Activated naive CD4-positive, alpha-beta T cell treated with anti-CD3 and anti-CD28 coated beads, Interleukin-2, amount 10 ng/mL, durations not matched to agents 7 days and 5 days (primary cell): Measurements from ENCODE around the gene LHFPL6.
A peak's percentile ranks its signal among the peaks of the same experiment; 100 is the strongest.

Source experiments
- CTCF ChIA-PET: fragments of 350-600 bp; sonication (Branson Sonifier 250); formaldehyde crosslinking; loops from one replicate; lab custom pipeline; 2021; ENCODE audit warnings: antibody characterized with exemption; lab: Charles Lee
- DNase-seq: peaks from one replicate; pipeline ENCODE4 v3.0.0-alpha.2; 2020
- H3K27ac Mint-ChIP-seq: one replicate; pipeline ENCODE4 v1.8.0; 2021; ENCODE audit warnings: mild to moderate bottlenecking, moderate library complexity, mixed read lengths
- H3K27me3 Mint-ChIP-seq: one replicate; pipeline ENCODE4 v1.8.0; 2021; ENCODE audit warnings: mild to moderate bottlenecking, mixed read lengths
- H3K36me3 Mint-ChIP-seq: one replicate; pipeline ENCODE4 v1.8.0; 2021; ENCODE audit warnings: mixed read lengths
- H3K4me1 Mint-ChIP-seq: one replicate; pipeline ENCODE4 v1.8.0; 2021; ENCODE audit warnings: mixed read lengths
- H3K4me3 Mint-ChIP-seq: one replicate; pipeline ENCODE4 v1.8.0; 2021; ENCODE audit warnings: mild to moderate bottlenecking, moderate library complexity, mixed read lengths
- H3K9me3 Mint-ChIP-seq: one replicate; pipeline ENCODE4 v1.8.0; 2021; ENCODE audit warnings: mixed read lengths

LHFPL6 gene

DNA sequence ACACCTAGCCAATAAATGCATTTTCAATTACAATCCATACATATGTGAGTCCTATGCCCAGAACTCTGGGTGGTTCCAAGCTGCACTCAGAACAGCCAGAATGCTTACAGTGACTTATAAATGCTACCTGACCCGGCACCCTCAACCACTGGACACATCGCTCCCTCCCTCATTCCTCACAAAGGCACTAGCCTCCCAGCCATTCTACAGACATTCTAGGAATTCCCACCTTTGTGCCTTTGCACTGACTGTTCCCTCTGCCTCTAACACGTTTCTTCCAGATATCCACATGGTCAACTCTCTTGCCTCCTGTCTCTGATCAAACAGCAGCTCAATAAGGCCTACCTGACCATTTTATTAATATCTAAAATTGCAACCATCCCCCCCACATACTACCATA is 99.9 kb downstream of the LHFPL6 start:
- Mint-ChIP-seq H3K27me3 (no peaks in the 10 kb centered on the region), H3K4me3 (no peak overlapping the region), H3K9me3 (no peaks in the 10 kb centered on the region), H3K4me1 (no peaks in the 10 kb centered on the region), H3K36me3 (no peaks in the 10 kb centered on the region), H3K27ac (no peak overlapping the region)
- CTCF ChIA-PET, result no interaction called here
- no peak for DNase-seq

GRCh38 chr13:39501702-39502324 is 101.2 kb downstream of the LHFPL6 start:
- no peak for DNase-seq
- Mint-ChIP-seq H3K4me1 (no peaks in the 10 kb centered on the region), H3K36me3 (no peaks in the 10 kb centered on the region), H3K4me3 (no peak overlapping the region), H3K27ac (no peak overlapping the region), H3K9me3 (no peaks in the 10 kb centered on the region), H3K27me3 (no peaks in the 10 kb centered on the region)
- CTCF ChIA-PET, result no interaction called here

GRCh38 chr13:39499604-39500003 is 103.4 kb downstream of the LHFPL6 start:
- no peak for DNase-seq
- CTCF ChIA-PET, result no interaction called here
- no peaks in the 10 kb centered on the region for H3K36me3 Mint-ChIP-seq
- no peaks in the 10 kb centered on the region for H3K9me3 Mint-ChIP-seq
- no peak overlapping the region for H3K27ac Mint-ChIP-seq
- H3K4me1 Mint-ChIP-seq, result no peaks in the 10 kb centered on the region
- H3K4me3 Mint-ChIP-seq, result no peak overlapping the region
- H3K27me3 Mint-ChIP-seq, result no peaks in the 10 kb centered on the region

- no peak overlapping the region for H3K4me3 Mint-ChIP-seq
- no peaks in the 10 kb centered on the region for H3K36me3 Mint-ChIP-seq
- no peaks in the 10 kb centered on the region for H3K4me1 Mint-ChIP-seq
- H3K27ac Mint-ChIP-seq, result no peak overlapping the region
- no peak for DNase-seq
- H3K9me3 Mint-ChIP-seq, result no peaks in the 10 kb centered on the region
- H3K27me3 Mint-ChIP-seq, result no peaks in the 10 kb centered on the region
- CTCF ChIA-PET, result no interaction called here
Measured at GRCh38 chr13:39498471-39499114, 104.4 kb downstream of the LHFPL6 start.

- H3K27me3 Mint-ChIP-seq, result no peaks in the 10 kb centered on the region
- no peaks in the 10 kb centered on the region for H3K4me1 Mint-ChIP-seq
- no peak overlapping the region for H3K27ac Mint-ChIP-seq
- CTCF ChIA-PET, result no interaction called here
- no peak overlapping the region for H3K4me3 Mint-ChIP-seq
- no peak for DNase-seq
- no peaks in the 10 kb centered on the region for H3K36me3 Mint-ChIP-seq
- no peaks in the 10 kb centered on the region for H3K9me3 Mint-ChIP-seq
Measured at GRCh38 chr13:39496506-39496905, 106.5 kb downstream of the LHFPL6 start.

GRCh38 chr13:39494633-39495032 is 108.4 kb downstream of the LHFPL6 start:
- no peak for DNase-seq
- CTCF ChIA-PET, result no interaction called here
- no peak overlapping the region for H3K27ac Mint-ChIP-seq
- H3K36me3 Mint-ChIP-seq, result no peaks in the 10 kb centered on the region
- no peak overlapping the region for H3K4me3 Mint-ChIP-seq
- H3K4me1 Mint-ChIP-seq, result no peaks in the 10 kb centered on the region
- no peaks in the 10 kb centered on the region for H3K27me3 Mint-ChIP-seq
- H3K9me3 Mint-ChIP-seq, result no peaks in the 10 kb centered on the region

DNA sequence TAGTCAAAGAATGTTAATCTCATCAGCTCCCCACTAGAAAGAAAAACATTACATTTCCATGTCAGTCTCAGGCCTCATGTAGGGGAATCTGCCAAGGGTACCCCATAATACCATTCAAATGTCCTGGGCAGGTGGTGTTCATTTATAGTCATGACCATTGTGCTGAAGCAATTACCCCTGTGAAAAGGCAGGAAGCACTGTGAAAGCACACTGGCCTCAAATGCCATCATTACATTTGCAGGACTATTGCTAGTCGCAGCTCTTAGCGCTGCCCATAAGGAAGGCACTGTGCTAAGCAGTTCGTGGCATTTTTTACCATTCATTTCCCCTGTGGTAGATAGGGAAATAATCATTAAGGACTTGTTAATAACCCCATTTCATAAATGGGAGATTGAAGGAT is 109.0 kb downstream of the LHFPL6 start:
- Mint-ChIP-seq H3K27ac (no peak overlapping the region), H3K36me3 (no peaks in the 10 kb centered on the region), H3K9me3 (no peaks in the 10 kb centered on the region), H3K27me3 (no peaks in the 10 kb centered on the region), H3K4me3 (no peak overlapping the region), H3K4me1 (no peaks in the 10 kb centered on the region)
- no peak for DNase-seq
- CTCF ChIA-PET, result no interaction called here

GRCh38 chr13:39490136-39490535 is 112.9 kb downstream of the LHFPL6 start:
- DNase-seq, result no peak
- Mint-ChIP-seq H3K27me3 (no peaks in the 10 kb centered on the region), H3K27ac (no peak overlapping the region), H3K4me3 (no peak overlapping the region), H3K9me3 (no peaks in the 10 kb centered on the region), H3K4me1 (no peaks in the 10 kb centered on the region), H3K36me3 (no peaks in the 10 kb centered on the region)
- CTCF ChIA-PET, result no interaction called here

DNA sequence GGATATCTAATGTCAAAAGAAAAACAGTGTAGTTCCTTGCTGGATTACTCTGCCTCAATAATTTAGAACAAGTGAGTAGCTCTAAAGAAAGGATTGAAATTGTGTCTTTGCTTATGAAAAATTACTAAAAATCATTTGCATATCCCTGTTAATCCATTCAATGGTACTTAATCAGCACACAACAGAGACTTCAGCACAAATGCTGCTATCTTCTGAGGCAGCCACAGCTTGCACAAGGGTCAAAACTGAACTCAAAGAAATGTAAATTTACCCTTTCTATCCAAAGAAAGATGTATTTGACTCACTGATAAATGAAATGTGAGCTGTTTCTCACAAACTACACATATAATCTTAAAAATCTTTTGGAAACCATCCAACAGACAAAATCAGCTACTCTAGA is 116.2 kb downstream of the LHFPL6 start:
- CTCF ChIA-PET, result no interaction called here
- H3K27ac Mint-ChIP-seq, result no peak overlapping the region
- no peak overlapping the region for H3K4me3 Mint-ChIP-seq
- no peaks in the 10 kb centered on the region for H3K36me3 Mint-ChIP-seq
- DNase-seq, result no peak
- no peaks in the 10 kb centered on the region for H3K4me1 Mint-ChIP-seq
- H3K27me3 Mint-ChIP-seq, result peaks cover 3% of the 10 kb centered on the region
- H3K9me3 Mint-ChIP-seq, result no peaks in the 10 kb centered on the region

DNA sequence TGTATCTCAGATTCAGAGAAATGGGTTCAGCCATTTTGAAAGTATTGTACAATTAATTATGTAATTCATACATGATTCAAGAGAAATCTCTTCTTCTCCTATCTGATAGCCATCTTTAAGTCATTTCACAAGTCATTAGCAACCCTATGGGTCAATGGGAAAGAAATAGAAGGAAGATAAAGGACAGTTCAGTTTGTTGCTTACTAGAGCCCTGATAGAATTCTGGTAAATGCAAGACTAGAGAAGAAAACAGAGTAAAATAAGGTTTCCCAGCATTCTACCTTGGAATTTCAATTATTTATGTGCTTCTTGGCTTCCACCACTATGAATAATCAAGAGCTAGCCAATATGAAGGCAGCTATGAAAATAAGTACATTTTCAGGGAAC is 117.7 kb downstream of the LHFPL6 start:
- H3K36me3 Mint-ChIP-seq, result no peaks in the 10 kb centered on the region
- peaks cover 3% of the 10 kb centered on the region for H3K27me3 Mint-ChIP-seq
- CTCF ChIA-PET, result no interaction called here
- no peak for DNase-seq
- H3K27ac Mint-ChIP-seq, result no peak overlapping the region
- H3K4me3 Mint-ChIP-seq, result no peak overlapping the region
- no peaks in the 10 kb centered on the region for H3K9me3 Mint-ChIP-seq
- no peaks in the 10 kb centered on the region for H3K4me1 Mint-ChIP-seq

DNA sequence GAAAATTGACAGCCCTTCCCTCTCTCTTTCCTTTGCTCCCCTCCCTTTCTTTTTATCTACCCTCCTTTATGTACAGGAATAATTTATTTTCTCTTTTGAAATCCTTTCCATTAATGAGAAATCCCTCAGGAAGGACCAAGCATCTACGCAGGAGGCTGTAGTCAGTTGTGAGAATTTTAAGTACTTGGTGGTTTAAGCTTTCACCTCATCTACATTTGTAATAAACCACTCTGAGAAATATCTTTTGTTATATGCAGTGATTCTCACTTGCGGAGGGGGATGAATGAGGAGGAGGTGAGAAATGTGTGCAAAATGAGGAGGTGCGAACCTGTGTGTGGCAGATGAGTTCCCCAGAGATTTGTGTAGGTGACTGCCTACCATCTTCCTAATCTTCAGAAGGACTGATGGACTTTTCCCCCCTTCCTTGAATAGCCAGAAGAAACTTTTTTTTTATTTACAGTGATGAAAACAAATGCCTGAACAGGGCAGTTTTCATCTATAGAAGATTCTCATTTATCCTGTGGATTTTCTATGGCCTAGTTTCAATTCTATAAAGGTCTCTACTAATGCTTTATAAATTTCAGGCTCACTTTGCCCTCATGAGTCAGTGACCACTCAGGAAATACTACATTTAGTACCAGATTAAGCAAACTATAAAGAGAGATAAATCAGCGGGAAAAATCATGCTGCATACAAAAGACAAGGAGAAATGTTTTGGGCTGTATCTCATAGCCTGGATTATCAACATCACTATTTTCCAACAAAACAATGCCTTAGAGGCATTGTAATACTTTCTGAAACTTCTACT is 118.3 kb downstream of the LHFPL6 start:
- CTCF ChIA-PET, result no interaction called here
- no peak for DNase-seq
- Mint-ChIP-seq H3K27me3 (peaks cover 3% of the 10 kb centered on the region), H3K4me1 (no peaks in the 10 kb centered on the region), H3K36me3 (no peaks in the 10 kb centered on the region), H3K4me3 (no peak overlapping the region), H3K9me3 (no peaks in the 10 kb centered on the region), H3K27ac (no peak overlapping the region)

GRCh38 chr13:39483326-39483725 is 119.7 kb downstream of the LHFPL6 start:
- H3K9me3 Mint-ChIP-seq, result no peaks in the 10 kb centered on the region
- no peaks in the 10 kb centered on the region for H3K36me3 Mint-ChIP-seq
- CTCF ChIA-PET, result no interaction called here
- H3K27me3 Mint-ChIP-seq, result peaks cover 3% of the 10 kb centered on the region
- no peak overlapping the region for H3K4me3 Mint-ChIP-seq
- H3K4me1 Mint-ChIP-seq, result no peaks in the 10 kb centered on the region
- H3K27ac Mint-ChIP-seq, result no peak overlapping the region
- DNase-seq, result no peak

DNA sequence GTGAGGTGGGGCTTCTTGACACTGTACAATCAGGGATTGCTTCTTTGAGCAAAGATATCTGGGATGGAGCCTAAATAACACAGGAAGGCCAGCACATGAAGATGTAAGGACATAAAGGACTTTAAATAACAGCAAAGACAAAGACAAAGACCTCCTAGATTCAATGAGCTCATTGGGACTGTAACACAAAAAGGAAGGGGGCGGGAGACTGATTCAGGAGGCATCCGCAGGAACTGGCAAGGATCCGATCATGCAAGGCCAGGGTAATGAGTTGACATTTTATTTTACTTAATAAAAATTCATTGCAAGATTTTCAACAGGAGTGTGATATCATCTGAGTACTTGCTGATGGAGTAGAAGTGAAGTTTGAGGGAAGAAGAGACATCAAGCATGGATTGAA is 121.5 kb downstream of the LHFPL6 start:
- H3K27ac Mint-ChIP-seq, result no peak overlapping the region
- no peak for DNase-seq
- H3K9me3 Mint-ChIP-seq, result no peaks in the 10 kb centered on the region
- peaks cover 3% of the 10 kb centered on the region for H3K27me3 Mint-ChIP-seq
- no peaks in the 10 kb centered on the region for H3K36me3 Mint-ChIP-seq
- H3K4me3 Mint-ChIP-seq, result no peak overlapping the region
- CTCF ChIA-PET, result no interaction called here
- no peaks in the 10 kb centered on the region for H3K4me1 Mint-ChIP-seq

GRCh38 chr13:39474600-39474999 is 128.4 kb downstream of the LHFPL6 start:
- Mint-ChIP-seq H3K27ac (peak overlapping the region; percentile 46), H3K4me3 (no peak overlapping the region), H3K9me3 (no peaks in the 10 kb centered on the region), H3K4me1 (no peaks in the 10 kb centered on the region), H3K36me3 (no peaks in the 10 kb centered on the region), H3K27me3 (peaks cover 10% of the 10 kb centered on the region)
- CTCF ChIA-PET, result no interaction called here
- DNase-seq, result no peak

- CTCF ChIA-PET, result no interaction called here
- no peaks in the 10 kb centered on the region for H3K9me3 Mint-ChIP-seq
- H3K4me3 Mint-ChIP-seq, result no peak overlapping the region
- H3K4me1 Mint-ChIP-seq, result no peaks in the 10 kb centered on the region
- H3K36me3 Mint-ChIP-seq, result no peaks in the 10 kb centered on the region
- DNase-seq, result no peak
- no peak overlapping the region for H3K27ac Mint-ChIP-seq
- H3K27me3 Mint-ChIP-seq, result peaks cover 8% of the 10 kb centered on the region
Measured at GRCh38 chr13:39469676-39470075, 133.3 kb downstream of the LHFPL6 start.
